GM19238 (cell line): ENCODE measurements around the gene TEX26.

Experiments used
- DNase-seq: peaks from one replicate; pipeline ENCODE4 v3.0.0; 2011; ENCODE audit warnings: low spot score; ENCODE audit not compliant: insufficient read length

The TEX26 gene

GRCh38 chr13:30976025-30976424, 43.6 kb downstream of the TEX26 start:
- no peak for DNase-seq

- DNase-seq = no peak
Observed at GRCh38 chr13:30978981-30979956, 46.8 kb downstream of the TEX26 start.

GRCh38 chr13:30982506-30982905, 50.0 kb downstream of the TEX26 start:
- no peak for DNase-seq

GRCh38 chr13:30982906-30983305, 50.5 kb downstream of the TEX26 start:
- no peak for DNase-seq

GRCh38 chr13:30983431-30983830, 51.0 kb downstream of the TEX26 start:
- no peak for DNase-seq

GRCh38 chr13:30984620-30985019, 52.2 kb downstream of the TEX26 start:
- DNase-seq = no peak

- DNase-seq = no peak
Observed at GRCh38 chr13:30985637-30986205, 53.3 kb downstream of the TEX26 start.

GRCh38 chr13:30991184-30991583, 58.7 kb downstream of the TEX26 start:
- no peak for DNase-seq

GRCh38 chr13:30991922-30992321, 59.5 kb downstream of the TEX26 start:
- no peak for DNase-seq

GRCh38 chr13:30995331-30995730, 62.9 kb downstream of the TEX26 start:
- no peak for DNase-seq

GRCh38 chr13:30997697-30998096, 65.2 kb downstream of the TEX26 start:
- no peak for DNase-seq

GRCh38 chr13:30998136-30999088, 66.0 kb downstream of the TEX26 start:
- DNase-seq = no peak

GRCh38 chr13:31000889-31001288, 68.4 kb downstream of the TEX26 start:
- no peak for DNase-seq

- no peak for DNase-seq
Observed at GRCh38 chr13:31001647-31002046, 69.2 kb downstream of the TEX26 start.

- no peak for DNase-seq
Observed at GRCh38 chr13:31005066-31005465, 72.6 kb downstream of the TEX26 start.

- no peak for DNase-seq
Observed at GRCh38 chr13:31007417-31007816, 75.0 kb downstream of the TEX26 start.

- DNase-seq = no peak
Observed at GRCh38 chr13:31008400-31009115, 76.1 kb downstream of the TEX26 start.

GRCh38 chr13:31009166-31009565, 76.7 kb downstream of the TEX26 start:
- DNase-seq = no peak

- no peak for DNase-seq
Observed at GRCh38 chr13:31010296-31010695, 77.8 kb downstream of the TEX26 start.

GRCh38 chr13:31011193-31011860, 78.9 kb downstream of the TEX26 start:
- no peak for DNase-seq
